Lung (tissue), 12 donors: ENCODE measurements around the gene SLC12A3. TPM values are rescaled to one million over a fixed set of nuclear protein-coding genes. Genes with fewer than 3 reads are reported as not detected.

Experiments used
- ATAC-seq: fragments of 200-7000 bp; cut with Tn5 transposase; one replicate; pipeline ENCODE4 v1.9.1; 2020; ENCODE audit warnings: moderate number of reproducible peaks; ENCODE audit not compliant: insufficient read depth, low FRiP score
- DNase-seq, 3 donors: peaks; one replicate each; pipeline ENCODE4 v3.0.0-alpha.2; 2013 to 2017
- H3K27ac ChIP-seq, 2 donors: one replicate each; pipeline ENCODE4 v1.5.1; 2013; ENCODE audit warnings: mild to moderate bottlenecking in 2 of 2, moderate library complexity in 2 of 2, control low read depth in 1 of 2, inconsistent platforms in 1 of 2, low read depth in 1 of 2, low read length in 1 of 2
- H3K27me3 ChIP-seq, 3 donors: one replicate each; pipeline ENCODE4 v1.5.1; 2013; ENCODE audit warnings: low read length in 2 of 3; ENCODE audit not compliant: control insufficient read depth in 3 of 3, insufficient read depth in 3 of 3
- H3K36me3 ChIP-seq, 4 donors: one replicate each; pipeline ENCODE4 v1.5.1; 2013; ENCODE audit warnings: low read length in 4 of 4, mild to moderate bottlenecking in 1 of 4, moderate library complexity in 1 of 4; ENCODE audit not compliant: control insufficient read depth in 4 of 4, insufficient read depth in 4 of 4
- H3K4me1 ChIP-seq, 5 donors: one replicate each; pipeline ENCODE4 v1.5.1; 2013; ENCODE audit warnings: low read length in 5 of 5, mild to moderate bottlenecking in 2 of 5, moderate library complexity in 1 of 5; ENCODE audit not compliant: control insufficient read depth in 5 of 5, insufficient read depth in 5 of 5
- H3K4me3 ChIP-seq: one replicate; pipeline ENCODE4 v1.5.1; 2013; ENCODE audit warnings: mild to moderate bottlenecking, control low read depth, moderate library complexity
- H3K9ac ChIP-seq, 2 donors: one replicate each; pipeline ENCODE4 v1.5.1; 2013; ENCODE audit warnings: low read length in 2 of 2, control low read depth in 1 of 2; ENCODE audit not compliant: insufficient read depth in 1 of 2
- H3K9me3 ChIP-seq, 4 donors: one replicate each; pipeline ENCODE4 v1.5.1; 2013; ENCODE audit warnings: low read length in 3 of 4, mild to moderate bottlenecking in 1 of 4, moderate library complexity in 1 of 4; ENCODE audit not compliant: control insufficient read depth in 4 of 4, insufficient read depth in 3 of 4
- WGBS, 2 donors: extraction: QIAGEN DNeasy Blood & Tissue Kit; methylation state at CpG; one replicate each; pipeline ENCODE4 v1.1.7; 2013; 5-methylcytosine and 5-hydroxymethylcytosine counted together
- polyA plus RNA-seq, 2 donors: library from polyadenylated mRNA; stranded (reverse); fragments of 200-250 nt; gene quantifications; one replicate each; pipeline ENCODE4 v1.2.1, GENCODE V29; 2013
- total RNA-seq, 2 donors: library from RNA; depleted of rRNA in 1 of 2; stranded (reverse); fragments of >200 nt in 1 of 2; gene quantifications; one replicate each; pipeline ENCODE4 v1.2.1, GENCODE V29; 2014 to 2021
- TF ChIP-seq, protein P1 (sequence below): IDR thresholded peaks from 2 replicates; pipeline ENCODE4 v1.5.1; 2012; ENCODE audit warnings: mild to moderate bottlenecking; ENCODE audit errors: control extremely low read depth, extremely low read depth
- donor health status: control.
- donor health status: control.
- donor health status: Bipolar disorder and iron deficiency.
- donor health status: healthy.
- donor health status: DM: yes; HTN: yes; CAD: no.

The SLC12A3 gene
- total and polyA plus RNA-seq, 4 donors: 0.04 to 0.07 TPM; not detected in 2

DNA sequence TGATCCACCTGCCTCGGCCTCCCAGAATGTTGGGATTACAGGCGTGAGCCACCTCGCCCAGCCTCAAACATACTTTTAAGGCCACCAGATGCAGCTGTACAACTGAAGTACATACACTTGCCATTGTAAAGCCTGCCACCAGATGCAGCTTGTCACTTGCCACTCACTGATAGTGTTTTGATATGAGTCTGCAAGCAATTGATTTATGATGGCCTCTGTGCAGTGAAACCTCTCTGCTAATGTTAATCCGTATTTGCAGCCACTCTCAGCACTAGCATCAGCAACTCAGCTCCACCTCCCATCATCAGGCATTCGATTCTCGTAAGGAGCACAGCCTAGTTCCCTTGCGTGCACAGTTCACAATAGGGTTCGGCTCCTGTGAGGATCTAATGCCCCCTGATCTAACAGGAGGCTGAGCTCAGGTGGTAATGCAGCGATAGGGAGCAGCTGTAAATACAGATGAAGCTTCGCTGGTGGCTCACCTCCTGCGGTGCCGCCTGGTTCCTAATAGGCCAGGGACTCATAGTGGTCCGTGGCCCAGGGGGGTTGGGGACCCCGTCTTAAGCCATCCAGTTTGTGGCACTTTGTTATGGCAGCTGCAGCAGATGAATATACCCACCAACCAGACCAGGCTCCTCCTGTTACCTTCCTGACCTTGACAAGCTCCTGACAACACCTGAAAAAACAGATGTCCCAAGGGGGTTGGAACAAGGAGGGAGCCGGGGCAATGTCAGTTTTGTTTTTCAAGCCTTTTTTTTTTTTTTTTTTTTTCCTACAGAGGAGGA, 65.7 kb downstream of the SLC12A3 start:
- H3K27ac ChIP-seq: peak overlapping the region in 1 of 2 donors; percentile 100
- peaks cover 3 to 8% (median 6%) of the 10 kb centered on the region in 4 donors for H3K36me3 ChIP-seq
- TF ChIP-seq, protein P1, sequence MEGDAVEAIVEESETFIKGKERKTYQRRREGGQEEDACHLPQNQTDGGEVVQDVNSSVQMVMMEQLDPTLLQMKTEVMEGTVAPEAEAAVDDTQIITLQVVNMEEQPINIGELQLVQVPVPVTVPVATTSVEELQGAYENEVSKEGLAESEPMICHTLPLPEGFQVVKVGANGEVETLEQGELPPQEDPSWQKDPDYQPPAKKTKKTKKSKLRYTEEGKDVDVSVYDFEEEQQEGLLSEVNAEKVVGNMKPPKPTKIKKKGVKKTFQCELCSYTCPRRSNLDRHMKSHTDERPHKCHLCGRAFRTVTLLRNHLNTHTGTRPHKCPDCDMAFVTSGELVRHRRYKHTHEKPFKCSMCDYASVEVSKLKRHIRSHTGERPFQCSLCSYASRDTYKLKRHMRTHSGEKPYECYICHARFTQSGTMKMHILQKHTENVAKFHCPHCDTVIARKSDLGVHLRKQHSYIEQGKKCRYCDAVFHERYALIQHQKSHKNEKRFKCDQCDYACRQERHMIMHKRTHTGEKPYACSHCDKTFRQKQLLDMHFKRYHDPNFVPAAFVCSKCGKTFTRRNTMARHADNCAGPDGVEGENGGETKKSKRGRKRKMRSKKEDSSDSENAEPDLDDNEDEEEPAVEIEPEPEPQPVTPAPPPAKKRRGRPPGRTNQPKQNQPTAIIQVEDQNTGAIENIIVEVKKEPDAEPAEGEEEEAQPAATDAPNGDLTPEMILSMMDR: no peak
- H3K27me3 ChIP-seq: no peaks in the 10 kb centered on the region
- H3K9me3 ChIP-seq: no peaks in the 10 kb centered on the region
- WGBS, 2 donors: 80 to 84% methylated on average over 15 of the region's 15 CpGs
- no peak overlapping the region for H3K9ac ChIP-seq
- DNase-seq: peak; percentile 92 to 96 (median 96)
- no peak overlapping the region for H3K4me3 ChIP-seq
- peaks cover 0 to 32% (median 6%) of the 10 kb centered on the region in 5 donors for H3K4me1 ChIP-seq
- no peak for ATAC-seq

DNA sequence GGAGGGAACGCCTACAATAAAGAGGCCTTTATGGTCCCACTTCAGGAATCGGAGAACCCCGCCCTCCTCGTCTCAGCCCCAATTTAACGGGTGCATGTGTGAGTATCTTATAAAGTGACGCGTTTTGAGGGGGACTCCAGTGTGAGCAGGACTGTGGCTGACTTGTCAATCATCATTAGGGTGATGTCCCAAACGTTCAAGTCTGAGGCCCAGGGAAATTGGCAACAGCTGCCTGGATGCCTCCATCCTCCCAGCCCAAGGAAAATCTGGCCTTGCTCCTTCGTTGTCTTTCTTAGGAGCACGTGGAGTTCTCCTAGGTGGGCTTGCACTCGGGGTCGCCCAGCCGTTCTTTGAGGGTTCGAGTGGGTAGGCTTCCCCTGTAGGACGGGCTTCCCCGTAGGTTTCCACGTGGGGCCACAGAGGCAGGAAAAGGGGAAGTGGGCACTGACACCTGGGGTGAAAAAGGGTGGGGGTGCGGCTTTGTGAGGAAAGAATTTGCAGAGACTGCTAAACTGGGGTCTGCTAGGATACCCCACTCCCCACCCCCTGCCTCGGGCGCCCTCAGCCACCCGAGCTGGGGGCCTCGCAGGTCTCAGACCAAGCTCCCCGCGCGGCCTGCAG, 66.4 kb downstream of the SLC12A3 start:
- H3K9me3 ChIP-seq: no peaks in the 10 kb centered on the region
- peak overlapping the region; percentile 13 to 40 for H3K9ac ChIP-seq
- TF ChIP-seq, protein P1: no peak
- H3K36me3 ChIP-seq: peaks cover 5 to 14% (median 9%) of the 10 kb centered on the region in 4 donors
- H3K27ac ChIP-seq: peak overlapping the region; percentile 95 to 100
- no peak overlapping the region for H3K4me3 ChIP-seq
- peaks cover 0 to 31% (median 6%) of the 10 kb centered on the region in 5 donors for H3K4me1 ChIP-seq
- no peaks in the 10 kb centered on the region for H3K27me3 ChIP-seq
- DNase-seq: peak in 2 of 3 donors; percentile 44 to 54
- ATAC-seq: peak; percentile 0
- 21 to 24% methylated on average over 25 of the region's 25 CpGs for WGBS, 2 donors

DNA sequence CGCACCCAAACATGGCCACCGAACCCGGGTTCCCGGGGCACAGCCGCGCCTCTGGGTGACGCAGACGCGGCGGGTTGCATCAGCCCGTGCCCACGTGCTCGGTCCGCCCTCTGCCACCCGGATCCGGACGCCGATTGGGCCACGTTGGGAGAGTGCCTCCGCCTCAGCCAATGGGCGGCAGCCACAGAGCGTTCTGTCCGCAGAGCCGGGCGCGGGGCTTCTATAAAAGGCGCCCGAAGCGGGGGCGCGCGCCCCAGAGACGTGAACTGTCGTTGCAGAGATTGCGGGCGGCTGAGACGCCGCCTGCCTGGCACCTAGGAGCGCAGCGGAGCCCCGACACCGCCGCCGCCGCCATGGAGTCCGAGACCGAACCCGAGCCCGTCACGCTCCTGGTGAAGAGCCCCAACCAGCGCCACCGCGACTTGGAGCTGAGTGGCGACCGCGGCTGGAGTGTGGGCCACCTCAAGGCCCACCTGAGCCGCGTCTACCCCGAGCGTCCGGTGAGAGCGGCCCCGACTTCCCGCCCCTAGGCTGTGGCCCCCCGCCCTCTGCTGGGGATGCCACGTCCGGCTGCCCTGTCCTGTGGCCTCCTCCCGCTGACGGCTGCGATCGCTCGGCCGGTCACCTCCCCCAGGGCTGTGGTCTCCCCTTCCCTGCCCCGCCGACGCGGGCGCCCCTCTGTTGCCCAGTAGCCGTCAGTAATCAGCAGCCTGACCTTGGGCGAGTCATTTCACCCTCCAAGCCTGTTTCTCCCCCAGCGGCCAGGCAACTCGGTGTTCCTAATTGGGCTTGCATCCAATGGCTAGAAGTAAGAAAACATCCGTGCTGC, 67.1 kb downstream of the SLC12A3 start, which contains the start of gene HERPUD1:
TSS of gene HERPUD1 (plus strand) at position 251 of the 829 bp plus-strand sequence. CDS start at position 354, 103 bp downstream.
- Histone ChIP-seq H3K36me3 (peaks cover 7 to 21% (median 14%) of the 10 kb centered on the region in 4 donors), H3K27ac (peak within 1 kb of the TSS; percentile 99 to 100), H3K4me1 (peaks cover 0 to 28% (median 6%) of the 10 kb centered on the region in 5 donors), H3K9me3 (no peaks in the 10 kb centered on the region), H3K4me3 (peak within 1 kb of the TSS; percentile 98), H3K27me3 (no peaks in the 10 kb centered on the region), H3K9ac (peak within 1 kb of the TSS; percentile 92)
- 0% methylated on average over 75 to 83 of the region's 83 CpGs for WGBS, 2 donors
- DNase-seq: peak; percentile 98 to 99 (median 99)
- peak; percentile 92 for ATAC-seq
- TF ChIP-seq, protein P1: no peak
